Heart left ventricle (tissue), 13 donors: ENCODE measurements around the gene GIMAP5.

Experiments
- CTCF ChIP-seq, 12 donors: fragments of 200-600 bp; sonication (generic) in 4 of 12; IDR thresholded peaks; one replicate each; pipeline versions ENCODE4 v1.5.0 to v1.8.0; 2018 to 2022; ENCODE audit warnings: antibody characterized with exemption in 12 of 12, mild to moderate bottlenecking in 5 of 12
- POLR2A ChIP-seq, 2 donors: fragments of 450-650 bp; IDR thresholded peaks; one replicate each; pipeline ENCODE4 v1.6.1; 2017; ENCODE audit warnings: antibody characterized with exemption in 2 of 2, mild to moderate bottlenecking in 2 of 2, moderate library complexity in 2 of 2
- donor health status: ischemic (EF 13 %, LVEDD 7.1; RV severe dilation, severe dysfunction).
- donor health status: DM: no; HTN: yes; CAD: no.
- donor health status: DM: no; HTN: no; CAD: no.
- donor health status: ischemic (EF 25% LVEDD 6.9; RV normal size, moderate dysfunction).
- donor health status: ischemic (EF 25% LVEDD 5.7; RV mildly dilated, moderate dysfunction).
- donor health status: ischemic (EF 35%, LVEDD 5.7; RV mildly dilated, moderate dysfunction).
- donor health status: nonischemic (EF 11% LVEDD 7.7; RV severe dilation, severe dysfunction).
- donor health status: DM: yes; HTN: yes; CAD: no.
- donor health status: PGD.
- donor health status: ischemic (EF 29% LVEDD 5.4; RV normal size, mild dysfunction).
- donor health status: nonischemic (EF 23%, LVEDD 6.1; RV moderate dilation, normal function).

GRCh38 chr7:150787321-150788281 is 50.4 kb downstream of the GIMAP5 start:
- TF ChIP-seq CTCF (IDR thresholded peaks at IDR 0.05) (peak in 4 of 12 donors; percentile 9 to 21 (median 14)), POLR2A (IDR thresholded peaks at IDR 0.05) (no peak)
